Fibroblast of gingiva (primary cell): Measurements from ENCODE around the gene RPL28.

Experiments used
- DNase-seq: peaks from one replicate; pipeline ENCODE4 v3.0.0-alpha.2; 2011; ENCODE audit warnings: low read depth

The RPL28 gene

DNA sequence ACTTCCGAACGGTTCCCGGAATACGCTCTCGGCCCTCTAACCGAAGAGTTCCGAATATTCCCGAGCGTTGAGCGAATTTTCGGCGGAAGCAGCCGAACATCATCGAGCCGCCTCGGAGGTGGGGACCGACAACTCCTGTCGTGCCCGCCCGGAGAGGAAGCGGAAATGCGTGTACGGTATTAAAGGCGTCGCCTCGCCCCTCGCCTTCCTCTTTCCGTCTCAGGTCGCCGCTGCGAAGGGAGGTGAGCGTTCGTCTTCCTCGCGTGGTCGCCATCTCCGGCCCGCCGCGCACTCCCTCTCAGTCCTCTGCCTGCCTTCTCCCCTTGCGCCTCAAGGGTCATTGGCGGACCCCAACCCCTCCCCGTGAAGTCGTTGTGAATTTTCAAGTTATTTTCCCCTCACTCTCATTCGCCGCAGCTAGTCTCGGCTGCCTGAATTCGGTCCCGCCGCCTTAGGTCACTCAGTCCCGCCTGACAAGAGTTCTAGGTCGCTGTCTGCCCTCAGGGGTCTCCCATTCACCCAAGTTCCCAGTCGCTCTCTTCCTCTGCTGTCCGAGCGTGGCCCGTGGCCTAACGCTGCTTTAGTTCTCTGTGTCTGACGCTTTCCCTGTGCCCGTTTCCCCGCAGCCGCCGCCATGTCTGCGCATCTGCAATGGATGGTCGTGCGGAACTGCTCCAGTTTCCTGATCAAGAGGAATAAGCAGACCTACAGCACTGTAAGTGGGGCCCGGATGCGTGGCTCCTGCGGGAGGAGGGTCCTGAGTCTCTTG lies at the start of gene RPL28:
Gene RPL28, plus strand, starts transcription at position 209 of the 769 bp plus-strand sequence. Its CDS starts 426 bp downstream, at position 635.
- peak; percentile 97 for DNase-seq

DNA sequence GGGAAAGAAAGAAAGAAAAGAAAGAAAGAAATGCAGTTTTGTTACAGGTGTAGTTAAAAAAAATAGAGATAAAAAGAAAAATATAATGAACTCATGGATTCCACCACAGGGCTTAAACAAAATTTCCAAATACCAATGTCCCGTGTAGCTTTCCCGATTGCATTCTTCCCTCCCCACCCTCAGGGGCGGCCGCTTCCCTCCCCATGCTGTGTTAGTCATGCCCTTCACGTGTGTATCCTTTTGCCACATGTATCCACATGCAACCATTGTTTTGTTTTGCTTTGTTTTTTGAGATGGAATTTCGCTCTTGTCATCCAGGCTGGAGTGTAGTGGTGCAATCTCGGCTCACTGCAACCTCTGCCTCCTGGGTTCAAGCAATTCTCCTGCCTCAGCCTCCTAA lies 49.6 kb upstream of the RPL28 start:
- peak; percentile 47 for DNase-seq

DNA sequence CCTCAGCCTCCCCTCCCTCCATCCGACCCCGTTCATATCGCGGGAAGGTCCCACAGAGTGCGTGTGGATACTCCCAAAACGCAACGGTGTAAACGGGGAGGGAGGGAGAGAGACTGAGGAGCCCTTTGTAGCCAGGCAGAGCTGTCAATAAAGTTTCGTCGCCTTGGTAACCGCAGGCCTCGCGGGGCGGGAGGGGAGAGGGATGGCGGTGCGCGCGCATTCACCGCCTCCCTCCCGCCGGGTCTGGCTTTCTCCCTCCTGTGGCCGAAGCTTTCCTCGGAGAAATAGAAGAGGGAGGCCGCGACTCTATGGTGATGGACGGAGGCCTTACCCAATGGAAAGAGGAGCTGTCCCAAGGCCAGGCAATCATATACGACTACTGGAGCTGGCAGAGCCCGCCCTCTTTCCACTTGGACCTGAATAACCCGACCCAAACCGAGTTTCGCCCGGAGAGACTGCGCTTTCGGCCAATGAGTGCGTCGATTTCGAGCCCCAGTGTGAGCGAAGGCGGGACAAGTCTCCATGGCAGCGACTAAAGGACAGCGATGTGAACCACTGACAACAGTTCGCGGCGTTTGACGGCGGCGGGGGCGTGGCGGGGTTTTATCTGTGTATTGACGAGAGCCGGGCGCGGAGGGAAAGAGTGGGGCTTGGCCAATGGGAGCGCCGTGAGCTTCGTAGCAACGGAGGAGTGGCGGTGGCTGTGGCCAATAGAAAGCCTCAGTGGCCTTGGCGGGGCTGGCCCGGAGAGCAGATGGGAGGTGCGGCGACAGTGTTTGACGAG lies 46.4 kb upstream of the RPL28 start, which contains the start of gene KMT5C:
Gene KMT5C, plus strand, starts transcription at position 772 of the 784 bp plus-strand sequence. CDS start 2,061 bp downstream, outside the sequence.
- peak; percentile 100 for DNase-seq

DNA sequence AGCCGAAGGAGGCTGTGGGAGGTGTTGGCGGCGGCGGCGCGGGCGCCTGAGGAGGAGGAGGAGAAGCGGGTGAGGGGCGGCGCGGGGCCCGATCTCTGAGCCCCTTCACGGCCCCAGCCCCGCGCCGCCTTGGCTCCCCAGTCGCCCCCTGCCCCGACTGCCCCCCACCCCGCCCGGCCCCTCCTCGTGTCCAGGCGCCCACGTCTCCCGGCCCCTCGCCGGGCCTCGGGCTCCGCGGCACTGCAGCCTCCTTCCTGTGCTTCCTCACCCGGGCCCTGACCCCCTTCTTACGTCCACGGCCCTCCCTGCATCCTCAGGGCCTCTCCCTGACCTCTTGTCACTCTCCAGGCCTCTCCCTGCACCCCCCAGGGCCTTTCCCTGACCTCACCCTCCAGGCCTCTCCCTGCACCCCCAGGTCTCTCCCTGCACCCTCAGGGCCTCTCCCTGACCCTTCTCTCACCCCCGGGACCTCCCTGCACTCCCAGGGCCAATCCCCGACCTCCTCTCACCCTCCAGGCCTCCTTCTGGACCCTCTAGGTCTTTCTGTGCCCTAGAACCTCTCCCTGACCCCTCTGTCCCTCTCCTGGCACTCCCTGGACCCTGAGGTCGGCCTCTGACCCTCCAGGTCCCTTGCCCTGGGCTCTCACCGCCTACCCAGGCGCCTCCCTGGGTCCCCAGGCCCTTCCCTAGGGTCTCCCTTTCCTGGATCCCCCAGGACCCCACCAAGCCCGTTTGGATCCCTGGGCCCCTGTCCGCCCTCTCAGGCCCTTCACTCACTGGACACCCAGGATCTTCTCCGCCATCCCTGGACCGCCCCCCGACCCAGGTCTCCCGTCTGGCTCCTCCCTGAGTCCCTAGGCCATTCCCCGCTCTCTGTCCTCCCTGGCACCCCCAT lies 45.6 kb upstream of the RPL28 start:
- no peak for DNase-seq

DNA sequence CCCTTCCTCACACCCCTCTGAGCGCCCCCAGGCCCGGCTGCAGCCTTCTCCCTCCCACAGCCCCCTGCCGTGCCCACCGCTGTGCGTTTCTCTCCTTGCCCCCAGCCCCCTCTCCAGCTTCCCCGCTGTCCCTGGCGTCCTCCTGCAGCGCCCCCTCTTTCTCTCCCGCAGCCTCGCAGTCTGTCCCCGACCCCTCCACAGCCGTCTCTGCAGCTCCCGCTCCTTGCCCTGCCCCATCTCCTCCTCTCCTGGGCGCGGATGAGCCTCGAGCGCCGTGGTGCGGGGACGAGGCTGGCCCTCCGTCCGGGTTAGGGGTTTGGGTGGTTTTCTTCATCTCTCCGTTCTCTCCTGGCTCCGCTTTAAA lies 45.0 kb upstream of the RPL28 start:
- no peak for DNase-seq

DNA sequence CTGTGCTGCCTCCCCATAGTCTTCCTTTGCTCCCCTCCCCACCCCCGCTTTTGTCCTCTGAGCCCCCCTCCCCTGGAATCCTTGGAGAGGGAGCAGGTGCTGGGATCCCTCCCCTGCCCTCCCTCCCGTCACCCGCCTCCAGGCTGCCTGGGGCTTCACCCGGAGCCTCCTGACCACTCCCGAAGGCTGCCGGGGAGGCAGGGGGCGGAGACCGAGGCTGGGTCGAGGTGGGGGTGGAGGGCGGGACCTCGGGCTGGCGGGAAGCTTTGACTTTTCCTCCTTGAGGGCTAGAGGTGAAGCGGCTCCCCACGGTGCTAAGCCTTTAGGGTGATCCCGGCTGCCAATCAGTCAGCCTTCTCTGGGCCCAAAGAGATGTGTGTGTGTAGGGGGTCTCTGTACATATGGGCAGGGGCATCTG lies 44.6 kb upstream of the RPL28 start:
- DNase-seq: peak; percentile 43

DNA sequence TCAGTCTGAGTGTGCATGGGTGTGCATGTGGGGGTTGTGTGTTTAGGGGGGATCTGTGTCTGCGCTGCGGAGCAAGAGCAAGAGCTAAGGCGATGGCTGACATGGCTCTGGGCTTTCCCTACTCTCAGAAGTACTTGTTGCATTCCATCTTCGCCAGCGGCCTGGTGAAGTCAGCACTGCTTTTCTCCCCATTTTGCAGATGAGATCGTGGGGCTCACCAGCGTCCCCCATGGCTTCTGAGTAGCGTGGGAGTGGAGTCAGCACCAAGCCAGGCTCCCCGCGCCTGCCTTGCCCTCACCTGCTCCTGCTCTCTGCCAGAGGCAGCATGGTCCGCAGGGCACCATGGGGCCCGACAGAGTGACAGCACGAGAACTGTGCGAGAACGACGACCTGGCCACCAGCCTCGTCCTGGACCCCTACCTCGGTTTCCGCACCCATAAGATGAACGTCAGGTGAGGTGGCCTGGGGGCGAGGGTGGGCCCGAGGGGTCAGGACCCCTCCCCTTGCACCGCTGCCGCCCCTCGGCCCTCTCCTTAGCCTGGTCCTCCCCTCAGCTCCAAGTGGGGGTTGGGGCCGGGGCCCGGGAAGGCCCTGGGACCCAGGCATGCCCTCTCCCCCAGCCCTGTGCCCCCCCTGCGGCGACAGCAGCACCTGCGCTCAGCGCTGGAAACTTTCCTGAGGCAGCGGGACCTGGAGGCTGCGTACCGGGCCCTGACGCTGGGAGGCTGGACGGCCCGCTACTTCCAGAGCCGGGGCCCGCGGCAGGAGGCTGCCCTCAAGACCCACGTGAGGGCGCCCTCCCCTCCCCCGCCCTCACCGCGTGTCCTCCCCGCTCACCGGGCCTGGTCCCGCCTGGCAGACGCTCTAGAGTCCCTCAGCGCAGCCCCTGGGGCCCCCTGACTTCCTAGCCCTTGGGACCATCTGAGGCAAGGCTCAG lies 43.9 kb upstream of the RPL28 start:
- no peak for DNase-seq

DNA sequence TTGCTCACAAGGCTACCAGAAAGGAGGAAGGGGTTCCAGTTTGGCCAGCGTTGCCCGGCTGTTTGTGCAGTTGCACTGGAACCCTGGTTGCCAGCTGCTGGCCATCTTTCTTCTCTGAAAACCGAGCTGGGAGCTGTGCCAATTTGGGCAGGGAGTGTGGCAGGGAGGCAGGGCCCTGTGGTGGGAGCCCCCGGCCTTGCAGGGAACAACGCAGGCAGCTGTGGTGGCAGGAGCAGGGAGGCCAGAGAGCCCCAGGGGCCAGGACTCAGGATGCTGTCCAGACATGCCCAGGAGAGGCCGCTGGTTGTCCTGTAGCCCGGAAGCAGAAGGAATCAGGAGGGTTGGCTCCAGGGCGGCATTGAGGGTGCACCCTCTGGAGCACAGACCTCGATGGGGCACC lies 41.3 kb upstream of the RPL28 start:
- DNase-seq: no peak

DNA sequence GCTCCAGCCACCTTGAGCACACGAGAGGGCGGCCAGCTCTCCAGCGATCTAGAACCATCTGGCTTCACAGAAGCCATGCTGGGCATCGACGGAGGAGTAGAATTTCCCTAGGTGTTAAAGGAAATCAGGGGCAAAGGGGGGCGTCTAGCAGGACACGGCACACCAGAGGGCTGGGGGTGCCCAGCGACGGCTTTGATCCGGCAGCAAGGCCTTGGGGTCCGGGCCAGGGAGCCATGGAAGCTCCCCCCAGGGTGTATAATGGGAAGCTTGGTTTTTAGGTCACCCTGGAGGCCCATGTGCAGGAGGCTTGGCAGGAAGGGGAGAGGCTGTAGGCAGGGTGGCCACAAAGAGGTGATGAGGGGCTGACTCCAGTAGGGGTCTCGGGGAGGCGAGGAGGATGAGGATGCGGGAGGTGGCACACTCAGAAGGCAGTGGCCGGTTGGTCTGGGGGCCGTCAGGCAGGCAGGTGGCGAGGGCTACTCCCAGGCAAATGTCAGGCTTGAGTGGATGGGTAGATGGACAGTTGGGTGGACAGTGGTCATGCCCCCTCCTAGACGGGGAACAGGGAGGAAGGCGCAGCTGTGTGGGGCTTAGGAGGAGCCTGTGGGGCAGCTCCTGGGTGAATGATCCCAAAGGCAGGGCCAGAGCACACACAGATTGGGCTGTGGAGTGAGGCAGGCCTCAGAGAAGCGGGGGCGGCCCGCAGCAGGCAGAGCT lies 40.5 kb upstream of the RPL28 start:
- DNase-seq: no peak

DNA sequence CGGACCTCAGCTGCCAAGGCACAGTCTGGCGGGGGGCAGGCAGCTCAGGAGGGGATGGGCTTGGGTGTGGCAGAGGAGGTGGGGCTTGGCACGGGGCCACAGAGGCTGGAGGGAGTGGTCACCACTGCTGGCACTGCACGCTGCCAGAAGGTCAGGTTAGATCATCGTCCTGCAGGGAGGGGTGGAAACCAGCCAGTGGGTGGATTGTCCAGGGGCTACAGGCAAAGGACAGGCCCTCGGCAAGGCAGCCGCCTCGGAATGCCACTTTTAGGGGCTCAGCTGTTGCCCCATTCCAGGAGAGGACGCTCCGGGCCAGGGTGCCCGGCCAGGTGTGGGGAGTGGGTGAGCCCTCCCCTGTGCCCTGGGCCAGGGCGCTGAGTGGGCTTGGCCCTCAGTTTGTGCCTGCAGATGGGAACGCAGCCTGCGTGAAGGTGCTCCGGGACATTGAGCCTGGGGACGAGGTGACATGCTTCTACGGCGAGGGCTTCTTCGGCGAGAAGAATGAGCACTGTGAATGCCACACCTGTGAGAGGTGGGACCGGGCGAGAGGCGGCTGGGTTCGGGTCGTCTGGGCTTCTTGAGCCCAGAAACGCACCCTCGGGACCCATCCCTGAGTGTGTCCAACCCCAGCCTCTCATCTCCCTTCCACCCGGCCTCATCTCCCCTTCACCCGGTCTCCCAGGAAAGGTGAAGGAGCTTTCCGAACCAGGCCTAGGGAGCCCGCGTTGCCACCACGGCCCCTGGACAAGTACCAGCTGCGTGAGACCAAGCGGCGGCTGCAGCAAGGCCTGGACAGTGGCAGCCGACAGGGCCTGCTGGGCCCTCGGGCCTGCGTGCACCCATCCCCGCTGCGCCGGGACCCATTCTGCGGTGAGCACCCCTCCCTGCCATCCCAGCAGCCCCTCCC lies 39.7 kb upstream of the RPL28 start:
- no peak for DNase-seq

DNA sequence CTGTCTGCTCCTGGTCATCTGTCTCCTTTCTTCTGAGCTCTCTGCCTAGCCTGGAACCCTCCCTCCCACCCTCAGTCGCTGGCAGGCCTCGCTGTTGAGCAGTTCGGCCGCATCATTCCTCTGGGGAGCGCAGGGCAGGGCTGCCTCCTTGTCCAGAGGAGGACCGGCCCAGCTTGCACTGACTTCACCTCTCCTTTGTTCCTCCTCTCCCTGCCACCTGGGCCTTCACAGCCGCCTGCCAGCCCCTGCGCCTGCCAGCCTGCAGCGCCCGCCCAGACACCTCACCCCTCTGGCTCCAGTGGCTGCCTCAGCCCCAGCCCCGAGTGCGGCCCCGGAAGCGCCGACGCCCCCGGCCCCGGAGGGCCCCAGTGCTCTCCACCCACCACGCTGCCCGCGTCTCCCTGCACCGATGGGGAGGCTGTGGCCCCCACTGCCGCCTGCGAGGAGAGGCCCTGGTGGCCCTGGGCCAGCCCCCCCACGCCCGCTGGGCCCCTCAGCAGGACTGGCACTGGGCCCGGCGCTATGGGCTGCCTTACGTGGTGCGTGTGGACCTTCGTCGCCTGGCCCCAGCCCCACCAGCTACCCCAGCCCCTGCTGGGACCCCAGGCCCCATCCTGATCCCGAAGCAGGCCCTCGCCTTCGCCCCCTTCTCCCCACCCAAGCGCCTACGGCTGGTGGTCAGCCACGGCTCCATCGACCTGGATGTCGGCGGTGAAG lies 38.8 kb upstream of the RPL28 start:
- DNase-seq: no peak

DNA sequence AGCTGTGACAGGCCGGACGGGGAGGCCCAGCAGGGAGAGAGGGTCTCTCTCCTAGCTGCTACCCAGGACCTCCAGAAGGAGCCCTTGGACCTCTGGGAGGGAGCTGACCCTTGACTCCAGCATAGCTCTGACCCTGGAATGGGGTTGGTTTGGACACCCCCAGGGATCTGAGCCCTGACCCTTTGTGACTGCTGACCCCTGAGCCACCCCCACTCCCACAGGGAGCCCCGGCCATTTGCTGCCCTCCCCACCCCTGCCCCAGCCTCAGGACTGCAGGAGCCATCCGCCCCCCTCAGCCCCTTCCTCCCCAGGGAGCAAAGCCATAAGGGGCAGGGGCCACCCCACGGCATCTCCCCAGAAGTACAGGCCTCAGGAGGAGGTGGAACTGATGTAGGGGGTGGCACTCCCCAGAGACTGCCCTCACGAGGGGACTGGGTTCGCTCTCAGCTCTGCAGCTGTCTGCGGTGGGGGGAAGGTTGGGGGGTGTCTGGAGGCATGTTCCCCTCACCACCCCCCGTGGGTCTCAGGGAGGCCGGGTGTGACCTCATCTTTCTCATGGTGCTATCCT lies 38.2 kb upstream of the RPL28 start:
- no peak for DNase-seq

DNA sequence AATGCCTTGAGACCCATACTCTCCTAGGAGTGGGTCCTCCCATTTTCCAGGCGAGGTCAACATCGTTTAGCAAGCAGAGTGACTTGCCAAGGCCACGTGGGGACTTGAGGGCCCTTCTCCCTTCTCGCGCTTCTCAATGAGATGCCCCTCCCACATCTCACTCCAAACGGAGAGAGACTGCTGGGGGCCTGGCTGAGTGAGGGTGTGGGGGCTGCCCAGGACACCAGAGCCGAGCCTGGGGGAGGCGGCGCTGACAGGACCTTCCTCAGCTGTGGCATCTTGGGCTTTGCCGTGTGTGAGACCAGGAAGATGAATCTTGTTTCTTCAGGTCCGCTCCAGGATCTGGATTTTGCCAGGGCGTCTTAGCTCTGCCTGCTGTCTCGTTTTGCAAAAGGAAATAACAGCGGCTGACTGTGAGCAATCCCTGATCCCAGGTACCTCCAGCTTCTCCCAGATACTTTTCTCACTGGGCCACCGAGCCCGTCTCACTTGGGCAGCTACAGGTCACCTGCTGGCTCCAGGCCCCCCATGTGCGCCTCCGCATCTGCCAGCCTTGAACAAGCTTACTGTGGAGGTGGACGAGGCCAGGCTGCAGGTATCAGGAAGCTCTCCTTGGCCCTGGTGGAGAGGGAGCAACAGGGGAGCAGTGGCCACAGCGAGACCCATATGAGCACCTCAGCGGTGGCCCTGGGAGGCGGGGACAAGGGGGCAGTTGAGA lies 37.3 kb upstream of the RPL28 start:
- no peak for DNase-seq

DNA sequence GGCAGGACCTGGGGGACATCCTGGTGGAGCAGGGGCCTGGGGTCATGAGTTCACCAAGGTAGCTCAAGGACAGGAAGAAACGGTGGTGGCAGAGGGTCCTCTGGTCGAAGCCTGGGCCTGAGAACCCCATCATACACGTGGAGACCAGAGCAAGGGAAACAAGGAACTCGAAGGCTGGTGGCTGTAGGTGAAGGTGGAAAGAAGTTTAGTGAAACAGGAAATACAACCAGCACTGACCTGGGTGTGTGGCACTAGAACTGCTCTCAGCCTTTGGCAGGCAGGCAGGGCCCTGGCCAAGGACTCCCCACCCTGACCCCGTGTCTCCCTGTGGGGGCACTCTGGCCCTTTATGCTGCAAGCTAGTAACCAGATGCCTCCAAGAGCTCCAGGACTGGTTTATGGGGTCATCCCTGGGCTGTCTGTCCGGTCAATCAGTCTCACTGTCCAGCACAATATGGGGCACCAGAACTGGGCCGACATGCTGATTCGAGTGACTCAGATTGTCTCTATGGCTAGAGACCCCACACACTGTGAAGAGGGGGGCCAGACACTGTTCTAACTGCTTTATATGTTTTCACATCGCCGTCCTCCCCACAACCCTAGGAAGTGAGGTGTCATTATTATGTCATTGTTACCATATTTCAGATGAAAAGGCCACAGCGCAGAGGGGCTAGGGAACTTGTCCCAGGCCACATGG lies 35.0 kb upstream of the RPL28 start:
- no peak for DNase-seq

DNA sequence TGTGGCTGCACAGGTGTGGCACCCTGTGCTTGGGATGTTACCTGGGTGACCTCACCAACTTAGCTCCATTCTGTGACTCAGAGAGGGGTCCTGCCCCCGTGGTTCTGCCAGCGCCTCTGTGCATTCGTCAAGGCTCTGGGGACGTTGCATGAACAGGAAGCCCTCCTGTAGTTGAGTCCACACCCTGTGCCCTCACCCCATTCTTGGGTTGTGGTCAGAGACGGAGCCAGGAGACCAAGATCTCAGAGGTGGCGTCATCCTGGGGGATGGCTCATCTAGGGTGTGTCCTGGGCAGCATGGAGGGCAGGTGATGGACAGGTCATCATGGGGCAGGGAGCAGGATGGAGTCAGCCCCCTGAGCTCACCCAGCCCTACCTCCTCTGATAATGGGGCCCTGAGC lies 33.7 kb upstream of the RPL28 start:
- no peak for DNase-seq

DNA sequence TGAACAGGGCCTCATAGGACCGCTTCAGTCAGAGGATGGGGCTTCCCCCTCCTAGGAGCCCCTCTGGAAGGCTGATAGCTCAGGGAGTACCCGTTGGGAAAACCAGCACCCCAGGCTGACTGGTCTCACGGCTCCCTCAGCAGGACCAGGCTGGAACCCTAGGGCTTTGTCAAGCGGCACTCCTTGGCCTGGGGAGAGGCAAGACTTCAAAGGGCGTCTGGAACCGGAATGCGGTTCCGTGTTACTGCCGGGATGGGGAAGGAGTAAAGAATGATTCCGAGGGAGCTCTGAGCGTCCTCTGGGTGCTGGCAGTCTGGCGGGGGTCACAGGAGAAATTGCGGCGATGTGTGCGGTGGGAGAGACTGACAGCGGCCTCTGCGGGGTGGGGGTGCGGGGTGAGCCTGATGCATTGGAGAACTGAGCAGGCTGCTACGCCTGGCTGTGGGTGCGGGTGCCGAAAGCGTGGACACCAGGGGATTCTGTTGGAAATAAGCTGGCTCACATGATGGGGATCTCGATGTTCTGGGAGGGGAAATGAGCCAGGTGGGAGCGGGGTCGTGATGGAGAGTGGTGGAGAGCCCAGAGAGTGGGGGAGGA lies 33.1 kb upstream of the RPL28 start:
- DNase-seq: no peak

DNA sequence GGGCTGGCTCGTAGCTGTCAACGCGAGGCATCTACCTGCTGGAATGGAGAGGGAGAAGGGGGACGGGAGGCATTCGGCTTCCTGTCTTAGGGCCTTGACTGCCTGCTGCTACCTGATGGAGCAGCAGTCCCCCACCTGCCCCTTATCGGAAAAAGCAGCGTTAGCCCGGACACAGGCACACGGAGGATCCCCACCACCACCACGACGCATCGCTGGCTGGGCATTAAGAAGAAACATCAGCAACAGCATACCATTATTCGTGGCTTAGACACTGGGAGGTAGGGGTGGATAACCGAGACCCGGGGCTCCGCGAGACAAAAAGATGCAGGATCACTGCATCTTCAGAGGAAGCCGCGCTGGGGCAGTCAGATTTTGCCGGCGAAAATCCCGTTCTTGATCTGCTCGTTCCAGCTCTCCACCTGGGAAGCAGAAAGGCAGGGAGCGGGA lies 32.4 kb upstream of the RPL28 start:
- no peak for DNase-seq
